HG02852 (cell line): ENCODE measurements around the gene HOGA1.

Experiments
- ATAC-seq: cut with Tn5 transposase; IDR thresholded peaks from one replicate; pipeline ENCODE4 v1.9.1; 2021; ENCODE audit warnings: mild to moderate bottlenecking, moderate library complexity; ENCODE audit not compliant: unreplicated experiment

The HOGA1 gene

DNA sequence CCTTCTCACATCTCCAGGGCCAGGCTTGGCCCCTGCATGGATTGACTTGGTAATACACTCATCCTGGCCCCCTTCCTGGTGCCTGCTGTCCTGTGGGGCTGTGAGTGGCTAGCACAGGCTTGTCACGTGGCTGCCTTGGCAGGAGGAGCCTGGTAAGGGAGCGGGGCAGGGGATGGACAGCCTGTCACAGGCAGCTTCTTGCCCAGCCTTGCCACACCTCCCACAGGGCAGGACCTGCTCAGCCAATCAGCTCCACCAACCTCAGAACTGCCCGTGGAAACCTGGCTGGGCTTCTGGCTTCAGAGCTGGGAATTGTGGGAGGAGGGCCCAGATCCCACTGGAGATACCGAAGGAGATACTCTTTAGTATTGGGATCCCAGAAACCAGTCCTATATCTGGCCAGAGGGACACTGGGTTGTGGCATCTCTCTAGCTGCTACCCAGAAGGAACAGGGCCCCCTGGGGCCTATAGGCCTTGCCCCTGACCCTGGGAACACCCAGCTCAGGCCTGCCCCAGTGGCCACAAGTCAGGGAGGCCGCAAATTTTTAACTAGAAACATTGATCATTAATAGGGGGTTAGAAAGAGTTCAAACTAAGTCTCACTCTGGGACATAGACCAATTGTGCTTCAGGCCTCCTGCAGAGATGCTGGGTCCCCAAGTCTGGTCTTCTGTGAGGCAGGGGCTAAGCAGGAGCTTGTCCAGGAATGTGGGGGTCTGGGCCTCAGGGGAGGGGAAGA is at the start of gene HOGA1:
Gene HOGA1 (plus strand): TSS at position 330 of the 738 bp plus-strand sequence. CDS start 315 bp downstream, at position 645.
- ATAC-seq, result no peak

DNA sequence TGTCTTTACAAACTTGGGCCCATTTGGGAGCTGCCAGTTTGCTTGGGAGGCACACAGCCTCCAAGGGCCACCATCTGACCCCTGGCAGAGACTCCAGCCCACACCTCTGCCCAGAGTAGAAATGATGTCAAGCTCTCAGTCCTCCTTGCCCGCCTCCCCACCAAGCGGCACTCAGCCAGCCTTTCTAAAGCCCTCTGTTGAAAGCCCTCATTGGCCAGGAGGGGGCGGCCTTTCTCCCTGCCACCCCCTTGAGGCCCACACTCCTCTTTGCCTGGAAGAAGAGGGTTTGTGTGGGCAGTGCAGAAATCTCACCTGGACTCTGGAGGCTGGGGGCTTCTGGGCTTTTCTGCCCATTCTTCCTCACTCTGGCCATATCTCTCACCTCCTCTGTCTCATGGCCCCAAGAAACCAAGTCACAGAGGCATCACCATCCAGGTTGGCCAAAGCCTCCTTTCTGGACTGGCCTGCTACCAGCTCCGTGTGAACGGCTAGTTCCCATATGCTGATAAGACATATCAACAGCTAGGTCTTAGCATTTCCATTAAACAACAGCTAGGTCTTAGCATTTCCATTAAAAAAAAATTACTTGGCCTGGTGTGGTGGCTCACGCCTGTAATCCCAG is 49.3 kb upstream of the HOGA1 start:
- no peak for ATAC-seq

DNA sequence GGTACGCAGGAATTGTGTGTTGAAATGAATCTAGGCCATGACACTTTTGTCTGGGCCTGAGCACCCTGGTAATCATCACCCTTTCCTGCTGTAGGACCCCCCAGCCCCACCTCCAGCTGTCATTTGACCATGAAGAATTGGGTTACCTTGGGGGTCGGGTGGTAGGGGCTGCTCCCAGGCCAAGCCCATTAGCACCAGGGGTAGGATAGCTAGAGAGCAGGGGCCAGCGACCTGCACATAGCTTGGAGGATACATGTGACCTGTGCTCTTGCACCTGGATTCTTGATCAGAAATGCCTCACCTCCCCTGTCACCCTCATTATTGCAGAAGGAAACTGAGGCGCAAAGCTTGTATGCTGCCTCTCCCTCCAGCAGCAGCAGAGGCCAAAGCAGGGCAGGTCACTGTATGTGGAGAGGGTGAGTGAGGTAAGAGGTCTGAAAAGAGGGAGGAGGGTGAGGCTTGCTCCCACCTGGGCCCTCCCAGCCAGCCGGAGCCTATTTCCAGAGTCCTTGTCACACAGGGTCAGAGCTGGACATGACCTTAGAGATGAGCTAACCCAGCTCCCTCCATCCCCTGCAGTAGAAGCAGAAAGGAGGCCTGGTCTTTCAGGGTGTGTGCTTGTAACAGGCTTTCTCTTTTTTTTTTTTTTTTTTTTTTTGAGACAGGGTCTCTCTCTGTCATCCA is 46.9 kb upstream of the HOGA1 start:
- no peak for ATAC-seq

DNA sequence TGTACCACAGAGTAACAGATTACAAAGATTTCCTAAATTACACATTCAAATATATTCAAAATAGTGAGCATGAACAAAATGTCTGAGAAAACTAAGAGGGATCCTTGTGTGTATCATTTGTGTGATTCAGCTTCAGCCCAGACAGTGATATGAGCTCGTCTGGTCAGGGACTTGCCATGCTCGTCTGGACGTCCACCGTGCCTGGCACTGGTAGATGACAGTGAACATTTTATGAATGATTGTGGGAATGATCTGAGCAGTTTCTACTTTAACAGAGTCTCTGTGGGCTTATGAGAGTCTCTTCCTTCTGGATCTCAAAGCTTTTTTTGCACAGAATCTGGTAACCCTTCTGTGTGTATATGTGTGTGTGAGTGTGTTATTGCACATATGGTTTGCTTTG is 45.8 kb upstream of the HOGA1 start:
- ATAC-seq, result no peak

DNA sequence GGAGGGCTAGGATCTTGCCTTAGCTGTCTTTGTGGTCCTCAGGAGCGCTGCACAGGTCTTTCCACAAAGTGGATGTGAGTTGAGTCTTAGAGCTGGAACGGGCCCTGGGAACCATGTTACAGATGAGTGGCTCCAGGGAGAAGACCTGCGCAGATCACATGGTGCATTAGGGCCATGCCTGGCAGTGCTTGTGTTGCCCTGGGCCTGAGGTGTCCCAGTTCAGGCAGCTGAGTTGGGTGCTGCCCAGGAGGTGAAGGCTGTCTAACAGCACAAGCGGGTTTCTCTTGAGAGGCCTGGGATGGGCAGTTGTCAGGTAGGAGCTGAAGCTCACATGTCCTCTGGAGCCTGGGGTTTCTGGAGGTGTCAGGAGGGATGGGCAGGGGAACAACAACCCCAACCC is 45.4 kb upstream of the HOGA1 start:
- ATAC-seq, result no peak

DNA sequence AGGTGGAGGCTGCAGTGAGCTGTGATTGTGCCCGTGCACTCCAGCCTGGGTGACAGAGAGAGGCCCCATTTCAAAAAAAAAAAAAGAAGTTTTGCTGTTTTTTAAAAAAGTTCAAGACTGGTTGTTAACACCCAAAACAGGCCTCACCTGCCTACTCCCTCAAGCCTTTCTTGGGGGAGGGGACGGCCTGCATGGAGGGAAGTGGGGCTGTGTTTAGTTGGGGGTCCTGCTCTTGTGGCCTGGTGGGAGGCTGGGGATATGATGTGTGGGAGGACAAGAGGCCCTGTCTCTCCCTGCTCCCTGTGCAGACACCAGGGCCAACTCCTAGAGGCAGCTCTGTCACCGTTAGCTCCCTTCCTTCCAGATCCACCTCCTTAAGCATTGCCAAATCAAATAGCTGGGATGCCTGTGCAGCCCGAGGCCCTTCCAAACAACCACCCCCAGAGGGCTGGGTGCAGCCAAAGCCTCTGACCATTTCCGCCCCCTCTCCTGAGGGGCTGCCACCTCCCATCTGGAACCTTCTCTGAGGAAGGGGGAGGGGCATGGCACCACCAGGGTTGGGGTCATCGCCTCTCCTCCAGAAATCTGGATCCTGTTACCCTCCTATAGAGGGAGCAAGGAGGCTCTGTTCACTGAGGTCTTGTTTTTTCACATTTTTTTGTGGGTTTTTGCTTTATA is 44.5 kb upstream of the HOGA1 start:
- no peak for ATAC-seq

DNA sequence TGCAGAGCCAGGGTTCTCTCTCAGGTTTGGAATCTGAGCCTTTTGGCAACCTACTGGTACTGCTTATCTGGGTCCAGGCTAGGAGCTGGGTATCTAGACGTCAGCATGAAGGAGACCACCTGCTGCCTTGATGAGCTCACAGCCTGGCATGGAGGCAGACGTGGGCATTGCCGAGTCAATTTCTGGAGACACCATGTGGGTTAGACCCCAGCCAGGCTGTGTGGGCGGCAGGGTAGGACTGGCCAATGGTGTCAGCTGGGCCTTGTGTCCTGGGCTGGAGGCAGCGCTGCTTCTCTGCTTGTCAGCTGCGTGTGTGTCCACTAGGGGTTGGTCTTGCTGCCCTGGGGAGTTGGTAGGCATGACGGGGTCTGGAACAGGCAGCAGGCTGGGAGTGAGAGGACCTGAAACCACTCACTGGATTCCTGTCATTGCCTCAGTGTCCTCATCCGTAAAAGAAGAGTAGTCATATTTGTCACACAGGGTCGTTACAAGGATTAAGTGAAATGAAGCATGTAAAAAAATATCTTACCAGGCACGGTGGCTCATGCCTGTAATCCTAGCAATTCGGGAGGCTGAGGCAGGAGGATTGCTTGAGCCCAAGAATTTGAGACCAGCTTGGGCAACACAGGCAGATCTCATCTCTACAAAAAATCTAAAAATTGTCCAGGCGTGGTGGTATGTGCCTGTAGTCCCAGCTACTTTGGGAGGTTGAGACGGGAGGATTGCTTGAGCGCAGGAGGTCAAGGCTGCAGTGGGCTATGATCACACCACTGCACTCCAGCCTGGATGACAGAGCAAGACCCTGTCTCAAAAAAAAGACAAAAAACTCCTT is 43.3 kb upstream of the HOGA1 start:
- ATAC-seq, result no peak

DNA sequence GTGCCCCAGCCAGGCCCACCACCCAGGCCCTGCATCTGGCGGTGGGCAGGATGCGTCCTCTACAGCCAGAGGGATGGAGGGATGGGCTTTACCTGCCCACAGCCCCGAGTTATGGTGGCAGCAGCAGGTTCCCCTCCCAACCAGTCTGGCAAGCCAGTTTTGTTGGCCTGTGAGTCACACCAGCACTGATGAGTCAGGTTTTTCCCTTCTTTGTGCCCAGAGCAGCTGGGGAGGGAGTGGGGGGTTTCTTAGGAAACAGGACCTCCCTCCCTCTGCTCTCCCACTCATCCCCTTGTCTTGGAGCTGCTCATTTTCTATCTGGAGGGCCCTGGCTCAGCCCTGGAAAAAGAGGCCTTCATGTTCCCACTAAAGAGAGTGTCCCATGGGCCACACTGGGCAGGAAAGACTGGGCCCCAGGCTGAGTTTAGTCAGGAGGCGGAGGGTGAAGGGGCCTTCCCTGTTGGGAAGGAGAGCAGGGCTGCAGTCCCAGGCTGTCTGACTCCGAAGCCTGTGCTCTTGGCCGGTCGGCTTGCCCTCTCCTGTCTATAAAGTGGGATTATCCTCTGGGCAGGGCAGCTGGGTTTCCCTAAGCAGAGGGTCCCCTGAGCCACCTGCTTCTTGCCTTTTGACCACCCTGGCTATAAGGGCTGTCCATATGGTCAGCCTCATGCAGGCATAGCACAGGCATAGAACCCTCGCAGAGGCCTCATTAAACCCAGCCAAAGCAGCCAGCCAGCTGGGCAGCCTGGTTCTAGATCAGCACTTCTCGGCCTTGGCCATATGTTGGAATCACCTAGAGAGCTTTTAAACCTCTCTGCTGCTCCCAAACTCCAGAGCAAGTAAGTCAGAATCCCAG is 41.8 kb upstream of the HOGA1 start:
- ATAC-seq, result no peak

DNA sequence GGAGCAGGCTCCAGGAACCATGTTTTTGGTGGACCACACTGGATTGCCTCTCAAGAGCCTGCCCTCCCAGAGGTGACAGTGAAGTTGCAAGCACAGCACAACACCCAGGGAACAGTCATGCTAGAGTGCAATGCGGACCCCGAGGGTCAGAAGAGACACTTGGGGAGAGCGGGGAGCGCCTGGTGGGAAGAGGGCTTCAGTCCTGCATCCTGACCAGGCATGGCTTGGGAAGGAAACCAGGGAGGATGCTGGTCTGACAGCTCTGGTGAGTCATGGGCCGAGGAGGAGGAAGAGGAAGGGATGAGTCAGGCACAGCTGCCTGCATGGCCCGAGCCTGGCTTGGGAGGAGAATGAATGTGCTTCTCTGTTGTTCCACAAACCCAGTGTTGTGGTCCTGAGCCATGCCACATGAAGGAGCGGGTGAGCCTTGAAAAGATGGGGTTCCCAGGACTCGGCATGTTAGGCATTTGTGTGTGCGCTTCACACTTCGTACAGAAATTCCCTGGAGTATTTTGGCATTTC is 41.1 kb upstream of the HOGA1 start:
- no peak for ATAC-seq

DNA sequence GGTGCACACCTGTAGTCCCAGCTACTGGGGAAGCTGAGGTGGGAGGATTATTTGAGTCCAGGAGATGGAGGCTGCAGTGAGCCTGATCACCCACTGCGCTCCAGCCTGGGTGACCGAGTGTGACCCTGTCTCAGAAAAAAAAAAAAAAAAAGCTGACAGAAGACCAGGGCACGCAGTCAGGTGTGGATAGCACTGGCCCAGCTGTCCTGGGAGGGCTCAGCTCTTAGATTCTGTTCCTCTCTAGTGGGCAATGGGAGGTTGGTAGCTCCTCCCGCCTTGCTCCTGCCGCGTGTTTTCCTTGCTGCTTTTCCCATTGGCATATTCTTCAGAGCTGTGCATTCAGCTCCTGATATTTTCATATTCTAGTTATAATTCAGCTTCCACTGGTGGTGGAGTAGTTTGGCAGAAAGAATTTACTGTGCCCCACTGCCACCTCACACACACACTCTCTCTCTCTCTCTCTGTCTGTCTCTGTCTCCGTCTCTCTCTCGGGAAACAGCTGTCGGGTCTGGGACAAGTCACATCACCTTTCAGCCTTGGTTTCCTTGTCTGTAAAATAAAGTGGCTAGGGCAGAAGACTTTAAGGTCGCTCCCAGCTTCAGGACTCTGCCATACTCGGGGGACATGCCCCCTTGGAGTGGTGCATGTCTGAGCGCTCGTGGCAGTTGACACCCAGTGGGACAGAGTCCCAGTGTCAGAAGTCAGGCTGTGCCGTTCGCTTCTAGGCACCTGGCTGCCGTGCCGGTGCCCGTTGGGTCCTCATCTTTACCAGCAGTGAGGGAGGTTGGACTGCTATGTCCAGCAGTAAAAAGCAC is 37.5 kb upstream of the HOGA1 start:
- no peak for ATAC-seq

DNA sequence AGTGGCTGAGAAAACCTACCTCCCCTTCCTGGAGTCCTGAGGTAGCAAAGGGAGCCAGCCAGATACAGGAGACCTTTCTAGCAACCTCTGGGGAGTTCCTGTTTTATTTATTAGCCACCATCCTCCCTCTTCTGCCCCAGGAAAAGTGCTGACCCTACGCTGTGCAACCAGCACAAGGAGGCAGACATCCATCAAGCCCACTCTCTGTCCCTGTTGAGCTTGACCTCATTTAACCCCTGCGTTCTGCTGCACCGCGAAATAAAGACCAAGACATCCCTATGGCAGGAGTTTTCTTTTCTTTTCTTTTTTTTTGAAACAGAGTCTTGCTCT is 37.0 kb upstream of the HOGA1 start:
- no peak for ATAC-seq

DNA sequence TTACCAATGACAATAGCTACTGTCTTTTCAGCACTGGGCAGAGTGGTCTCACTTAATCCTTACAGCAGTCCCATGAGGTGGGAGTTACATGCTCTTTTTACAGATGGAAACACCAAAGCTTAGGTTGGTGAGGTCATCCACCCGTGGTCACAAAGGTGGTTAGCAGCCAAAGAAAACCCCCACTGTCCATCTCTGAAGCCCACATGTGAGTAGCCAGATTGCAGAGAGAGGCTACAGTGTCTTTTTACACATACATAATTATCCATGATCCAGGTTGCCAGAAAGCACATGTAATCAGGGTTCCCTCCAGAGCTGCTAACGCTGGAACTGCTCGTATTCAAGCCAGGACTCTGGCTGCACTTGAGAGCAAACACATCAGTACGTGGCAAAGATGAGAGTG is 36.2 kb upstream of the HOGA1 start:
- ATAC-seq, result no peak

DNA sequence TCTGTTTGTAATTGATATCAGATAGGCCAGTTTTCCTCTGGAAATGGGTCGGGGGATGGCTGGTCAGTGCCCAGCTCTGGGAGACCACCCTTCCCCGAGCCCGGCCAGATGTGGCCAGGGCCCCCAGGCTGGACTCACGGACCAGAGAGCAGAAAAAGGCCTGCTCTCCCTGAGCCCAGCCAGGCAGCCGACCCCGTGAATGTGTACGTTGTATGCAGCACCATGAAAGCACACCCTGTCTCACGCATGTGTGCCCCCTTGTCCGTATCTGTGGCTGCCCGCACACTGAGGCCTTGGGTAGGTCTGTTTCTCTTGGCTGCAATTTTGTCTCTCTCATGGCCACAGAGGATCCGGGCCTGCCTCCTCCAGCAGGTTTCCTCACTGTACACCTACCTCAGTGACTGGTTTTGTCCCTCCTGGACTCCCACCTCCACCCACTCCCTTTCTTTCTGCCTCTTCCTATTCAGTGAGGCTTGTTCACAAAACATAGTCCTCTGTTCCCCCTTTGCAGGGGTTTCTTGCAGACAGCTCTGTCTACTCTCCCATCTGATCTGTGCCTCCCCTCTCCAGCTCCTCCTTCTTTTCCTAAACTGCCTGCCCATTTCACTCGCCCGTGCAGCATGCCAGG is 35.2 kb upstream of the HOGA1 start:
- no peak for ATAC-seq

DNA sequence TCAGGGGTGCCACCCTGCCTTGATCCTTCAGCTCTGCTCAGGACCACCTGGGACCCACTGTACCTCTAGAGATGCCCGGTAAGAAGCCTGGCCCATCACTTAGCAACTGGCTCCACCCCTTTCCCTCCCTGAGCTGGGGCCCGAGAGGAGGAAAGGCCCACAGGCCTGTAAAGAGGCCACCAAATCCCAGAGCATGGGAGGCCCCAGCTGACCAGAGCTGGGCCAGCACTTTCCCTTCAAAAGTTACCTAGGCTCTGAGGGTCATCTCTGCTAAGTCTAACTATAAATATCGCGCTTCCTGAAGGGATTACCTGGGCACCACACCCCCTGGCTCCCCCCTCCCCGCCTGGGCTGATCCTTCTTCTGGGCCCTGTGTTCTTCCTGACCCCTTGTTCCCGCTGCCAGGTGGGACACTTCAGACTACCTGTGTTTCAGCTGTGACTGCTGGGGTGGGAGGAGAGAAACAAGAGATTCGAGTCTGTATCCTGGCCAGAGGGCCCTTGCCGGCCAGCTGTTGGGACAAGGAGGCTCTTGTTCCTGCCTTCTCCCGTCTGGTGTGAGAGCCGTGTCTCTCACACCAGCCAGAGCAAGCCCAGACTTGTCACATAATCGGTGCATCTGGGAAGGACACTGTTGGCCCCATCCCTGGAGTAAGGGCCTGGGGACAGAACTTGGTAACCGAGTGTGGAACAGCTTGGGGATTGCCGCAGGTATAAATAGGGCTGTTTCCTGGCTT is 34.4 kb upstream of the HOGA1 start:
- ATAC-seq, result no peak

DNA sequence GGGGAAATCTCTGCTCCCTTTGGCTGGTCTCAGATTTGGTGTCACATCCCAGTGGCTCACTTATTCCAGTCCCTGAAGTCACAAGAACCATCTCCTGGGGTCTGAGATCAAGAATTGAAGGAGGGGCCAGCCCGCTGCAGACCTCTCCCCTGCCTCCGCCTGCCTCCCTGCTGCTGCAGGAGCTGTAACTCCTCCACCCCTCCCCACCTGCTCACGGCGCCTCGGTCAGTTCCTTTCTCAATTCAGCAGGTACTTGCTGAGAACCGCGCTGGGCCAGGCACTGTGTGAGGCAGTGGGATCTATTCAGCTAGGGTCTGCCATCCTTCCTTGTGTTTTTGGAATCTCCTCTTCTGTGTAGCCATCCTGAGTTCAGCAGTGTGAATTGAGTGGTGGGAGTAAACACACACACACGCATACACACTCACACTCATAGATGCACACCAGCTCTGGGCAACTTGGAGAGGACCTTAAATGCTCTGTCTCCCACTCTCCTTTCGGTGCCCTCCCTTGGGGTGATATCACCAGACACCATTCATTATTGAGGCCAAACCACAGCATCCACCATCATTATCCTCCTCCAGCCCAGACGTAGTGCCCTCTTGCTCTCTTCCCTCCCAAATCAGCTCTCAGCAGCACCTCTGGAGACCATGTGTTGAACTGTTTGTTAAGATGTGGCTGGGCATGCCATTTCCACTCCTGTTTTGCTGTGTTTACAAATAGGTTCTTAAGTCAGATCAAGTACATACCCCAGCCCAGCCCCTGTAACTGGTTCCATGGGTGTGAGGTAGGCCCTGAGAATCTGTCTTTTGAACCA is 33.6 kb upstream of the HOGA1 start:
- no peak for ATAC-seq

DNA sequence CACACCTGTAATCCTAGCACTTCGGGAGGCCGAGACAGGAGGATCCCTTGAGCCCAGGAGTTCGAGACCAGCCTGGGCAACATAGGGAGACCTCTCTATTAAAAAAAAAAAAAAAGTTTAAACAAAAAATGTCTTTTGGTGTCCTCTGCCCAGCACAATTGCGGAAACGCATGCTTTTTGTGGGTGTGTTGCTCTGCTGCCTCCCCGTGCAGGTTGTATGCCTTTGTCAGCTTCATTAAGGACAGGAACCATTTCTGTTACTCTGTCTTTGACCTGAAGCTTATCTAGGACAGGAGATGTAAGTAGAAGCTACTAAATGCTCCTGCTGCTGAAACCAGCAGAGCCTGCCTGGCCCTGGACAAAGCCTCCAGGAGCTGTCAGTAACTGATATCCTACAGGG is 32.9 kb upstream of the HOGA1 start:
- ATAC-seq, result no peak

DNA sequence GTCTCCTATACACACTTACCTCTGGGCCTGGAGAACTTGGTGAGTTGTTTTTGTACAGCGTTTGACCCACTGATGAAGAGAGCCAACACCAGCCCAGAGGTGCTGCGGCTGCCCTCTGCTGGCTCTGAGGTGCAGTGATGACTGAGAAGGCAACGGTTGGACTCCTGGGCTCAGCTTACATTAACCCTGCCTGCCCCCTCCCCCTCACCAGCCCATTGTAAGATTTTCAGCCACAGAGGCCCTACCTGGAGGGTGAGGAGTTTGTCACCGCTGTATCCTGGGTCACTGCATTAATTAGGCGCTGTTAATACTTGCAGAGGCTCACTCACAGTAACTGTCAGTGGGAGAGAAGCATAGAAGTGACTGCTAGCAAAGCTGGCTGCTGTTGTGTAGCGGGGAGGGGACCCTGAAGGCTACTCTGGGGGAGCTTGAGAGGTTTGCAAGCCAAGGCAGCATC is 30.6 kb upstream of the HOGA1 start:
- ATAC-seq, result peak; percentile 64
